ENCODE measurements around the gene BMI1. TPM values are rescaled to one million over a fixed set of nuclear protein-coding genes. Genes with fewer than 3 reads are reported as not detected.
"Not testable (repeated sequence)": the region's sequence is repeated elsewhere in the genome, so short reads cannot be mapped to it uniquely, and the experiment has no call there.

BMI1 gene
- total RNA-seq, 2 experiments from 2014 or later: 59.2 to 59.6 TPM

GRCh38 chr10:22340329-22341189, 19.7 kb downstream of the BMI1 start:
- peak; percentile 66 for DNase-seq
- Mint-ChIP-seq H3K27me3 (peaks cover 88% of the 10 kb centered on the region), H3K27ac (peak overlapping the region; percentile 80), H3K4me3 (peak overlapping the region; percentile 81), H3K36me3 (no peaks in the 10 kb centered on the region), H3K4me1 (peaks cover 30% of the 10 kb centered on the region), H3K9me3 (peaks cover 1% of the 10 kb centered on the region)

- H3K27ac Mint-ChIP-seq: no peak overlapping the region
- H3K4me3 Mint-ChIP-seq: peak overlapping the region; percentile 73
- H3K27me3 Mint-ChIP-seq: peaks cover 90% of the 10 kb centered on the region
- H3K4me1 Mint-ChIP-seq: peaks cover 30% of the 10 kb centered on the region
- peaks cover 2% of the 10 kb centered on the region for H3K9me3 Mint-ChIP-seq
- DNase-seq: peak; percentile 15
- peaks cover 5% of the 10 kb centered on the region for H3K36me3 Mint-ChIP-seq
These were observed 20.5 kb downstream of the BMI1 start for GRCh38 chr10:22341190-22341925.

GRCh38 chr10:22341926-22342196, 21.0 kb downstream of the BMI1 start:
- DNase-seq: no peak
- Mint-ChIP-seq H3K4me1 (peaks cover 29% of the 10 kb centered on the region), H3K9me3 (peaks cover 4% of the 10 kb centered on the region), H3K27me3 (peaks cover 90% of the 10 kb centered on the region), H3K4me3 (peak overlapping the region; percentile 37), H3K36me3 (peaks cover 7% of the 10 kb centered on the region), H3K27ac (no peak overlapping the region)

- H3K36me3 Mint-ChIP-seq: peaks cover 7% of the 10 kb centered on the region
- DNase-seq: no peak
- peaks cover 88% of the 10 kb centered on the region for H3K27me3 Mint-ChIP-seq
- H3K9me3 Mint-ChIP-seq: peaks cover 4% of the 10 kb centered on the region
- peaks cover 26% of the 10 kb centered on the region for H3K4me1 Mint-ChIP-seq
- no peak overlapping the region for H3K4me3 Mint-ChIP-seq
- H3K27ac Mint-ChIP-seq: no peak overlapping the region
These were observed 21.5 kb downstream of the BMI1 start for GRCh38 chr10:22342421-22342820.

- H3K36me3 Mint-ChIP-seq: peaks cover 7% of the 10 kb centered on the region
- H3K27me3 Mint-ChIP-seq: peaks cover 85% of the 10 kb centered on the region
- DNase-seq: no peak
- no peak overlapping the region for H3K27ac Mint-ChIP-seq
- H3K4me1 Mint-ChIP-seq: peaks cover 20% of the 10 kb centered on the region
- H3K4me3 Mint-ChIP-seq: no peak overlapping the region
- H3K9me3 Mint-ChIP-seq: peaks cover 4% of the 10 kb centered on the region
These were observed 22.8 kb downstream of the BMI1 start for GRCh38 chr10:22343731-22344130.

GRCh38 chr10:22344249-22344648, 23.4 kb downstream of the BMI1 start:
- Mint-ChIP-seq H3K27ac (no peak overlapping the region), H3K36me3 (peaks cover 7% of the 10 kb centered on the region), H3K27me3 (peaks cover 85% of the 10 kb centered on the region), H3K4me3 (no peak overlapping the region), H3K9me3 (peaks cover 4% of the 10 kb centered on the region), H3K4me1 (peaks cover 16% of the 10 kb centered on the region)
- no peak for DNase-seq

- Mint-ChIP-seq H3K4me3 (no peak overlapping the region), H3K27me3 (peaks cover 81% of the 10 kb centered on the region), H3K27ac (peak overlapping the region; percentile 31), H3K4me1 (peaks cover 15% of the 10 kb centered on the region), H3K9me3 (peaks cover 4% of the 10 kb centered on the region), H3K36me3 (peaks cover 7% of the 10 kb centered on the region)
- DNase-seq: no peak
These were observed 23.9 kb downstream of the BMI1 start for GRCh38 chr10:22344781-22345300.

- Mint-ChIP-seq H3K4me1 (peaks cover 11% of the 10 kb centered on the region), H3K27me3 (peaks cover 76% of the 10 kb centered on the region), H3K9me3 (peaks cover 4% of the 10 kb centered on the region), H3K4me3 (no peak within 1 kb of the TSS), H3K36me3 (peaks cover 7% of the 10 kb centered on the region), H3K27ac (peak within 1 kb of the TSS; percentile 31)
- DNase-seq: peak; percentile 63
These were observed 24.6 kb downstream of the BMI1 start, which contains the start of gene SPAG6 for GRCh38 chr10:22345301-22346095. Gene SPAG6 (plus strand): TSS chr10:22345496. CDS start chr10:22345612, 116 bp downstream.

- no peak overlapping the region for H3K4me3 Mint-ChIP-seq
- peaks cover 11% of the 10 kb centered on the region for H3K4me1 Mint-ChIP-seq
- no peak overlapping the region for H3K27ac Mint-ChIP-seq
- DNase-seq: no peak
- peaks cover 4% of the 10 kb centered on the region for H3K9me3 Mint-ChIP-seq
- H3K36me3 Mint-ChIP-seq: peaks cover 7% of the 10 kb centered on the region
- peaks cover 76% of the 10 kb centered on the region for H3K27me3 Mint-ChIP-seq
These were observed 25.3 kb downstream of the BMI1 start for GRCh38 chr10:22346096-22346661.

GRCh38 chr10:22349755-22350154, 28.9 kb downstream of the BMI1 start:
- Mint-ChIP-seq H3K4me3 (no peak overlapping the region), H3K9me3 (peaks cover 3% of the 10 kb centered on the region), H3K4me1 (peaks cover 1% of the 10 kb centered on the region), H3K27me3 (peaks cover 49% of the 10 kb centered on the region), H3K36me3 (peaks cover 7% of the 10 kb centered on the region), H3K27ac (no peak overlapping the region)
- no peak for DNase-seq

GRCh38 chr10:22351131-22351703, 30.3 kb downstream of the BMI1 start:
- no peak for DNase-seq
- no peak overlapping the region for H3K27ac Mint-ChIP-seq
- peaks cover 3% of the 10 kb centered on the region for H3K36me3 Mint-ChIP-seq
- H3K4me3 Mint-ChIP-seq: no peak overlapping the region
- peaks cover 34% of the 10 kb centered on the region for H3K27me3 Mint-ChIP-seq
- peaks cover 3% of the 10 kb centered on the region for H3K9me3 Mint-ChIP-seq
- H3K4me1 Mint-ChIP-seq: no peaks in the 10 kb centered on the region

- Mint-ChIP-seq H3K4me3 (no peak overlapping the region), H3K4me1 (peaks cover 2% of the 10 kb centered on the region), H3K27me3 (peaks cover 12% of the 10 kb centered on the region), H3K9me3 (no peaks in the 10 kb centered on the region), H3K36me3 (no peaks in the 10 kb centered on the region), H3K27ac (no peak overlapping the region)
- DNase-seq: no peak
These were observed 35.5 kb downstream of the BMI1 start for GRCh38 chr10:22356324-22356873.

- H3K36me3 Mint-ChIP-seq, H3K27ac Mint-ChIP-seq, H3K9me3 Mint-ChIP-seq, H3K4me1 Mint-ChIP-seq, H3K4me3 Mint-ChIP-seq, DNase-seq: not testable (repeated sequence)
- H3K27me3 Mint-ChIP-seq: peaks cover 12% of the 10 kb centered on the region
These were observed 36.9 kb downstream of the BMI1 start for GRCh38 chr10:22357770-22358169.

- Mint-ChIP-seq H3K27me3 (peaks cover 13% of the 10 kb centered on the region), H3K27ac (no peak overlapping the region), H3K9me3 (peaks cover 3% of the 10 kb centered on the region), H3K36me3 (peaks cover 3% of the 10 kb centered on the region), H3K4me1 (peaks cover 23% of the 10 kb centered on the region), H3K4me3 (no peak overlapping the region)
- peak; percentile 47 for DNase-seq
These were observed 42.4 kb downstream of the BMI1 start for GRCh38 chr10:22363305-22363704.
